Daoy (cell line): ENCODE data around the gene MORN1. TPM values are rescaled to one million over a fixed set of nuclear protein-coding genes. Genes with fewer than 3 reads are reported as not detected.

Source experiments
- DNase-seq: peaks from one replicate; pipeline ENCODE4 v3.0.0-alpha.2; 2015; ENCODE audit warnings: low read depth
- total RNA-seq: library from RNA; depleted of rRNA; stranded (reverse); fragments of >200 nt; shearing (Covaris generic); gene quantifications from 2 replicates; pipeline ENCODE4 v1.2.3, GENCODE V29; 2014

Gene MORN1
- total RNA-seq, 1 experiment from 2014 or later, result 15.1 TPM

DNA sequence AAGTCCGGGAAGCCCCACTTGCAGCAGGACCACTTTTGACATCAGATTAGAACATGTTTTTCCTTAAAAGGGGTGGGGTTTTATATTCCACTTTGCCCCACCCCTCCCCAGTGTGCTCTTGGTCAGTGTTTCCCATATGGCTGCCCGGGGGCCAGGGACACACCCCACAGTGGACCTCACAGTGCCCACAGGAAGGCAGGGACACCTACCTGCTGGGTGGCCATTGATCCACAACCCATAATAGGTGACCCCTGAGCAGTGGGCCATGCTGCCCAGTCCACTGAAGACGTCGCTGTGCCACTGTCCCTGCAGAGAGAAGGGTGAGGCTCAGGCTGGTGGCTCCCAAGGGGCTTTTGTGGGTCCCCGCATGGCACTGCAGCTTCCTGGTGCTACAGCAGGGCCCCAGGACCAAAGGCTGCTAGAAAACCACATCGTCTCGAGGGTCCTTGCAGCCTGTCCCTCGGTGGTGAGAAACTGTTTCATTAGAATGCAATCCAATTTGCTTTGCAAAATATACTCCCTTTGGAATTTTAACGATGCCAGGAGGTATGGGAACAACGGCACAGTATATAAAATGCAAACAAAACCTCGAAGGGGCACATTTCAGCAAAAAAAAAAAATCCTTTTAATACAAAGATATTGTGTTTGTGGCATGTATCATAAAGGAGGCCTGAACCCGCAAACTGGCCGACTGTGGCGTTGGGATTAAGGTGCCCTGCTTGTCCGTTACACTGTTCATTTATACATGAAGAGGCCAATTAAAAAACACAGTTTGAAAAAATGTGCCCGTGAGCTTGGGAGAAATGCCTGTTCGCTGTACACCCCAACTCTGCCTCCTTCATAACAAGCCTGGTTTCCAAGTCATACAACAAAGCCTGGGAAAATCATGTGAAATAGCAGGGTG, 16.9 kb downstream of the MORN1 start:
- DNase-seq, result no peak

DNA sequence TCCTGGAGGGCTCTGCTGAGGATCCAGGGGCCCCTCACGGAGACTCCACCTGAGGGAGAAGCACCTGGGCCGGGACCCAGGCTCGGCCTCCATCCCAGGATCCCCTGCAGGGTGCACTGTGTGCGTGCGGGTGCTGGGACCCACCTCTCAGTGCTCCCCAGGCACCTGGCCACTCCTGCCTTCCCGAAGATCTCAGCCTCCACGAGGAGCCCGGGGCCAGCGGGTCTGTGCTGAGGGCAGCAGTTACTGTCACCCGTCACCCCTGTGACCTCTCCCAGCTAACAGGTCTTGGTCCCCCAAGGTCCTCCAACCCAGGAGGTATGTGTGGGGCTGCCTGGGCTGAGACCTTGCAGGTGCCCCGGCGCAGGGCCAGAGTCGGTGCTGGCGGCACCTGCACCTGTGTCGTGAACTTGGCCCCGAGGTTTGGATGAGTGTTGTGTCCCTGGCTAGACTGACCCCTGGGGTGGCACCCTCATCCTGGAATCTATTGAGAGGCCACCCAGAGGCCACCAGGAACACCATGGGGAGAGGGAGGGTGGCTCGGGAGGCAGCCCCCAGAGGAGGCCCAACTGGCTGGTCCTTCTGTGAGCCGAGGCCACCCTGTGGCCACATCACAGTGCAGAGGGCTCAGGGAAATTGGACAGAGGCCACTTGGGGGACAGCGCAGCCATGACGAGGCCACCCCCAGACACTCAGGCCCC, 17.7 kb downstream of the MORN1 start:
- DNase-seq, result no peak

DNA sequence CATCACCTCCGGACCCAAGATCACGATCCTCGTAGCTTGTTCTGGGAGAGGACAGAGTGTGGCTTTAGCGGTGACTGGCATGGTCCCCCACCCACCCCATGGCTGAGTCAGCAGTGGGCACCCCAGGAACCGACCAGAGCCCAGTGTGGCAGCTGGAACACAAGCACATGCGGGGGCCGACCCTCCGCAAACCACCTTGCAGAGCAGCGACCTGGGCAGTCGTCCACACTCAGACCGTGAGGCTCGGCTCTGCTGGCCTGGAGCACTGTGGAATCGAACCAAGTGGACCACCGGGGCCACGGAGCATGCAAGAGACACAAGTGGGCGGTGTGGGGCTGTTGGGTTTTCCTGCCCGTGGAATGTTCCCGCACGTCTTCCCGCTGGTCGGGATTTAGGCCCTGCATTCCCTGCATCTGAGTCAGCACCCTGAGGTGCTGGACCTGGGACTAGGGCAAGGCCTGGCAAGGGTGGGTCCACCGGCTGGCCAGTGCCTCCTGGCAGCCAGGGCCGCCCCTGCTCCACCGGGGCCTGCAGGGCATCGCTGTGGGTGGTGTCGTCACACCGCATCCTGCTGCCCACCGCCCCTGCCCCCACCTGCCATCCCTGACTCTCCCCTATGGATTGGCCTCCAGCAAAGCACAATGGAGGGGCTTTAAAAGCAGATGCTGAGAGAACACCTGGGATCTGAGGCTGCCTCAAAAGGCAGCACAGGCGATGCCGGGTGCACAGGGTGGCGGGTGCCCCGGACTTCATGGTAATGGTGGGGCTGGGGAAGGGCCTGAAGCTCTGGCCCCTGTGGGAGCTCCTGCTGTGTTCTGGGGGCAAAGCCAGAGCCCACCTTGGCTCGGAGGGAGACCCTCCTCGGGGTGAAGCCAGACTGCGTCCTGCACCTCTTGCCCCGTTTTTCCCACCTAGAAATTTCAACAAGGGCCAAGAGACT, 18.5 kb downstream of the MORN1 start:
- no peak for DNase-seq

DNA sequence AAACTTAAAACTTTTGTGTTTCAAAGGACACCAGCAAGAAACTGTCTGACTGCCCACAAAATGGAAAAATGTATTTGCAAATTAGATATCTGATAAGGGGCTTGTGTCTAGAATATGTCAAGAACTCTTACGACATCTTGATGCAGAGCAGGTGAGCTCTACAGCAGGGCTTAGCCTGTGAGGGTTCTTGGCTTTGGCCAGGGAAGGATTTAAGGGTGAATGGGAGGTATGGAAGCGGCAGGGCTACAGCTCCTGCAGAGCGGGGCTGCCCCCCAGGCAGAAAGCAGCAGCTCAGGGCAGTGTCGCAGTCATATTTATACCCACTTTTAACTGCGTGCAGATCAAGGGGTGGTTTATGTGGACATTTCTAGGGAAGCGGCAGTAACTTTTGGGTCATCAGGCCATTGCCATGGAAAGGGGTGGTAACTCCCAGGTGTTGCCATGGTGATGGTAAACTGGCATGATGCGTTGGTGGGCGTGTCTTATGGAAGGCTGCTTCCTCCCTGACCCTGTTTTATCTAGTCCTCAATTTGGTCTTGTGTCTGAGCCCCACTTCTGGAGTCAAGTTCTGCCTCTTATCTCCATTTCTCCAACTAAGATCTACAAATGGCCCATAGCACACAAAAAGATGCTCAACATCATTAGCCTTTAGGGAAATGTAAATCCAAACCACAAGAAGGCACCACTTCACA, 23.2 kb downstream of the MORN1 start:
- DNase-seq, result no peak

DNA sequence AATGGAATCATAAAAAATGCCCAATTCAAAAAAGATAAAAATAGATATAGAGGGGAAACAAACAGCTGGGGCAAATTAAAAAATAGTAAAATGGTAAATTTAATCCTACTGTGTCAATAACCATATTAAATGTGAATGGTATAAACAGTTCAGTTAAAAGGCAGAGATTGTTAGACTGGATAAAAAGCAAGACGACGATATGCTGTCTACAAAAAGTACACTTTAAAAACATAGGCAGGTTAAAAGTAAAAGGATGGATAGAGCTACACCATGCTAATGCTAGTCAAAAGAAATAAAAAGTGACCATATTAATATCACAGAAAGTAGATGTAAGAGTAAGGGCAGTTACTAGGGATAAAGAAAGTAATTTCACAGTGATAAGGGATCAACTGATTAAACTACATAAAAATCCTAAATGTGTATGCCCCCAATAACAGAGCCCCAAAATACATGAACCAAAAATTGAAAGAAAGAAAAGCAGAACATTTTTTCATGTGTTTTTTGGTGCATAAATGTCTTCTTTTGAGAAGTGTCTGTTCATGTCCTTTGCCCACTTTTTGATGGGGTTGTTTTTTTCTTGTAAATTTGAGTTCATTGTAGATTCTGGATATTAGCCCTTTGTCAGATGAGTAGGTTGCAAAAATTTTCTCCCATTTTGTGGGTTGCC, 27.4 kb downstream of the MORN1 start:
- no peak for DNase-seq

DNA sequence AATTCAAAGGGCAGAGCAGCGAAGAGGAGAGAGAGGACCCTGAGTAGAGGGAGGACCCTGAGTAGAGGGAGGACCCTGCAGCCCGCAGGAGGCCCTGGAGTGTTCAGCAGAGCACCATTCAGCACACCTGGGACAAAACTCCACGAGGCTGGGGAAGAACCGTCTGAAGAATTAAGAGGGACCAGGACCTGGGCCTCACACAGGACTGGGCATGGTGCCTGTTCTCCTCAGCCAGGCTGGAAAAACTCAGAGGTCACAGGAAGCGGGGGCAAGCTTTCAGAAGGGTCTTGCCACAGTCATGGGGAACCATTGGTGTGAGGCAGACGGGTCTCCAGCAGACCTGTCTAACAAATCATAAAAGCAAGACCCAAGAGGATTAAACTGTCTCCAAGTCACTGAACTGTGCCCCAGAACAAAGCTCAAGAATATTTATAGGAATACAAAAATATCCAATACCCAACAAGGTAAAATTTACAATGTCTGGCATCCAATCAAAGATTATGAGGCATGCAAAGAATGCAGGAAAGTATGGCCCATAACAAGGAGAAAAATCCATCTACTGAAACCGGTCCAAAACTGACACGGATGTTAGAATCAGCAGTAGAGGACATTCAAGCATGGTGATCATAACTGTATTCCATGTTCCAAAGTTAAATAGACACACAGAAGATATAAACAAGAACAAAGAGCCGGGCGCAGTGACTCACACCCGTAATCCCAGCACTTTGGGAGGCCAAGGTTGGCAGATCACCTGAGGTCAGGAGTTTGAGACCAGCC, 30.6 kb downstream of the MORN1 start:
- DNase-seq, result no peak

DNA sequence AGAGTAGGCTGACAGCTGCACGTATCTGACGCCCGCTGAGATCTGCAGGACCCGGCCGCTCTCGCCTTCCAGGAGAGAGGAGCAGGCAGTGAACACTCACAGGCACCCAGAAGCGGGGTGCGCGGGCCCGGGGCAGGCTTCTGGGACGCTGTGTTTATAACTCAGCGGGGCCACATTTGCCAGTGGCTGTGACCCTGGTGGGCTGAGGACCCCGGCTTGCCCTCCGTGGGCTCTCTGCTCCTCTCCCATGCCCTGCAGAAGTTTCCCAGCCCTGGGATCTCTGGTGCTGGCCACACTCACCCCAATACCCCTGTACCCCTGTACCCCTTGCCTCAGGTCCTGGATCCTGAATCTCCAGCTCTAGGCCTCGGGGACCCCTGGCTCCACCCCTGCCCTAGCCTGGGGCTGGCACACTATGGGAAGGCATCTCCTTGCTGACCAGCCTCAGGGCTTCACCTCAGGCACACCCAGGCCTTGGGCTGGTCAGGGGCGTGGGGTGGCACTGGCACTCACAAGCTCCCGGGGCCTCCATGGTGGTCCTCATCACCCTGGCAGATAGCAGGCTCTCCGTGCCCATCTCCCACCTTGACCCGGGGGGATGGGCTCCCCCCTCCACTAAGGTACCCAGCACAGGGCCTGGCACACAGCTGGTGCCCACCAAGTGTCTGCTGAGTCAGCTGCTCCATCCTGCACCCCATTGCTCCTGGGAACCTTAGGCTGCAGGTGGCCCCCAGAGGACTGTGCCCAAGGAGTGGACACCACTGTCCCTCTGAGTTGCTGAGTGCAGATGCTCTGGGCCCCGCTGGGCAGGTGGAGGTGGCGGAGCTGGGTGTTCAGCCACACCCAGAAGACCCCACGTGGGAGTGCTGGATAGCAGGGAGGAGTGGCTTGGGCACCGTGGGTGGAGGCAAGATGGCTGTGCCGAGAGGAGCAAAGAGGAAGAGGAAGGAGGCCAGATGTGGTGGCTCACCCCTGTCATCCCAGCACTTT, 32.4 kb downstream of the MORN1 start:
- DNase-seq, result no peak

DNA sequence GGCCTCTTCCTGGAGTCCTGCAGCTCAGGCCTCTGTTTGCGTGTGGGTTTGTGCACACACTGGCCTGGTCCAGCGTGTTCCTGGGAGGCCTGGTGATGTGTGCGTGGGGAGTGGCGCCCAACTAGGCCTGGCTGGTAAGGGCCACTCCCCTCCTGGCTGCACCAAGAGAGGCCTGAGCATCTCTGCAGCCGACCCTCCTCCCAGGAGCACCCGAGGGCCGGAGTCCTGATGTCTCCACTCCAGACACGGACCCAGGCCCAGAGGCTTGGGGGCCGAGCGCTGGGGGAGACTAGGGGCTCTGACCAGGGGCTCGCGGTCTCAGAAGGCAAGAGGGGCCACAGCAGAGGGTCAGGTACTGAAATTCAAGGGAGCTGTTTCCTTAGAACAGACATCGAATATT, 33.3 kb downstream of the MORN1 start:
- no peak for DNase-seq

DNA sequence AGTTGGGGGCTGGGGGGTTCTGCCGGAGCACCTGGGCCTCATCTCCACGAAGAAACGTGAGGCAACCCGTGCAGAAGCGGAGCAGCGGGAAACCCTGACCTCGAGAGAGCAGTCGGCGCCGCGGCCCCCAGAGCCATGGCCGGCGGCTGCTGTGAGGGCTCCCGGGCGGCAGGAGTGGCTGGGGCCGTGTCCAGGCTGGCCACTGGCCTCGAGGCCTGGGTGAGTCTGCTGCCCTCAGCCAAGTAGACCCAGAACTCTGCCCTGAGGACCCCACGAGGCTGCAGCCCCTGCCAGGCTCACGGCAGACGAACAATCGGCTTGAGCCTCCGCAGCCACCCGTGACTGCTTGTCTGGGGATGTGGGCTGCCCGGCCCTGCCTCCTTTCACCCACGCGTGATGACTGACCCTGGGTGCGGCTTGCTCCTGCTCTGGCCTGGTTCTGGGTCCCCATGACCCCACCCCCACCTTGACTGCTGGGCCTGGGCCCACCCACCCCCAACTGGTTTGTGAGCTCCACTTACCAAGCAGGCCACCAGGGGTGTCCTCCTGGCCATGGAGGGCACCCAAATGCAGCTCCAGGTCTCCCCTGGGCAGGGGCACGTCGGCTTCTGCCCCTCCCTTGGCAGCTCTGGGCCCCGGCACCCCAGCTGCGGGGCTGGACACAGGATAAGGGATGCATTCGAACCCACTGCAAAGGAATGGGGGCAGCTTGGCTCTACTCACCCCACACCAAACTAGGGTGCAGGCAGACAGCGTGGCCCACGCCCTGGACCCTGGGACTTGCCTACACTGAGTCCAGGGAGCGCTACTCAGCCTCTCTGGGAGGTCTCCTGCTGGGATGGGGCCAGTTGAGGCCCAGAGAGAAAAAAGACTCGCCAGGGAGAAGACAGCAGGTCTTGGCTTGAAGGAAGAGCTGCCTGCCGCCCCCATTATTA, 34.2 kb downstream of the MORN1 start:
- DNase-seq, result no peak

DNA sequence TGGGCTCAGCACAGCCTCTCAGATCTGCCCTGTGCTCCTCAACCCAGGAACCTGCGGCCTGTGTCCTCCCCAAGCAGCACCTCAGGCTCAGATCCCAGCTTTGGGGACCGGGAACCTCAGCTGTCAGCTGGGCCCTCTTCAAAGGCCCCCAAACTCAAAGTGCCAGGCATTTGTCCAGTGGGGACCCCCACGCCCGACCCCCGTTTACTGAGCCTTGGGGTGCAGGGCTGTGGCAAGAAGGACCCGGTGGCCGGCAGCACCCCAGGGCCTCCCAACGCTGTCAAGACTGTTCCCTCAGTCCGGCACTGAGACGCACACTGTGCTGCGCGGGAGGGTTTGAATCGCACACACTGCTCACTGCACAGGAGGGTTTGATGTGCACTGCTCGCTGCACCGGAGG, 35.0 kb downstream of the MORN1 start:
- no peak for DNase-seq

DNA sequence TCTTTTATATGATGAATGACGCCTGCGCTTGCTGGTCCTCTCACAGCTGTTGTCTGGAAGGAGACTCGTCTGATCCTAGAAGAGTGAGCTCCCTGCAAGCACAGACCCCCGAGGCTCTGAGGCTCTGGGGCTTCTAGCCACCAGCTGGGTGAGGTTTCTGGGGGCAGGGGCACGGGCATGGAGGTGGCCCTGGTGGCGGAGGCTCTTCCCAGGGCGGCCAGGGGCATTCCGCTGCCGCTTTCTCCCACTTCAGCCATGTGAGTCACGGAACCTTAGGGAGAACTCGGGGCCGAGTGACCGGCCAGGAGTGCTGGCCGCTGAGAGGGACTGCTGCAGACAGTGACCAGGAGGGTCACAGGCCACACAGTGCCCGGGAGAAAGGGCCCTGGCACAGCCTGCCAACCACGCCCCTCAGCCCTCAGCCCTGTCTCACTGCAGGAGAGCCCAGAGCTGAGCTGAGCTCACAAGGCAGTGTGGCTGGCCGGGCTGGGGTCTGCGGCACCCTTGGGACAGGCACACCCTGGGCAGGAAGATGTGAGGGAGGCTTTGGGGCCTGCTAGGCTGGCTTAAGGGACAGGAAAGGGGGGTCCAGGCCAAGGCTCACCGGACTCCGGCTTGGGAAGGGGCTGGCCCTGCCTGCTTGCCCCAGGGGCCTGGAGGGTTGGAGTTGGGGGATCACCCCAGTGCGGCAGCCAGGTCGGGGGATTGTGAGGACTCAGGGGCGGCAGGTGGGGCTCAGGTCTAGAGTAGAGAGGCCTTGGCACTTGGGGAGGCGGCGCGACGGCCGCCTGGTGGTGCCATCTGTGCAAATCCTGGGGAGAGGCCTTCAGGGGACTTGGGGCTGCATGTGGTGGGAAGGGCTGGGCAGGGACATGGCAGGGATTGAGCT, 35.7 kb downstream of the MORN1 start:
- DNase-seq, result no peak

DNA sequence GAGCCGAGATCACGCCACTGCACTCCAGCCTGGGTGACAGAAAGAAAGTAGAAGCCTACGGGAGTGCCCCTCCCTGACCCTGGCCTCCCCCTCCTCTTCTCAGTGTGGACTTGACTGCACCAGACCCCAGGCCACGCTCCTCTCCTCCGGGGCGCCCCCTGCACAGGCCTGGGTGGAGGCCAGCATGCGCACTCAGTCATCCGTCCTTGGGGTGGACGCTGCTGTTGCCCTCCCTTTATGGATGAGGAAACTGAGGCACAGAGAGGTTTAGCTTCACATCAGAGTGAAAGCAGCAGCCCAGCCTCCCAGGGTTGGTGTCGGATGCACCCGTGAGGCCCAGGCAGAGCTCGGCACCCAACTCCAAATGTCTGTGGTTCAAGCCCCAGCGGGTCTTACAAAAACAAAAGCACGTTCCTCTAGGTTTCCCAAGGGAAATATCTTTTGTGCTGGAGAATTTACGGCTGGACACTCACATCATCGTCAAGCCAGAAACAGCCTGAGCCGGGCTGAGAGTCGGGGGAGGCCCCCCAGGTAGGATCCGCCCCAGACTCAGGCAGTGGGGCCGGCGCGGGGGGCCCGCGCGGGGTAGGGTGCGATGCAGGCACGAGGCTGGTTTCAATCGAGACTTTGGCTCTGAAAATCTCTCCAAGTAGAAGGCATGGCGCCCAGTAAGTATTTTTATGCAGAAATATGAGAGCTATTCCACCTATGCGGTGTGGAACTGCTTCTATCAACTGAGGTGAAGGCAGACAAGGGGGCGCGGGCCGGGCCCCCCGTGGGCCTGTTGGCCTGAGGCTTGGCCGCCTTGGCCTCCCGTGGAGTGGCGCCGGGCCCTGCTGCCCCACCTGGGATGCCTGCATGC, 36.6 kb downstream of the MORN1 start:
- no peak for DNase-seq

DNA sequence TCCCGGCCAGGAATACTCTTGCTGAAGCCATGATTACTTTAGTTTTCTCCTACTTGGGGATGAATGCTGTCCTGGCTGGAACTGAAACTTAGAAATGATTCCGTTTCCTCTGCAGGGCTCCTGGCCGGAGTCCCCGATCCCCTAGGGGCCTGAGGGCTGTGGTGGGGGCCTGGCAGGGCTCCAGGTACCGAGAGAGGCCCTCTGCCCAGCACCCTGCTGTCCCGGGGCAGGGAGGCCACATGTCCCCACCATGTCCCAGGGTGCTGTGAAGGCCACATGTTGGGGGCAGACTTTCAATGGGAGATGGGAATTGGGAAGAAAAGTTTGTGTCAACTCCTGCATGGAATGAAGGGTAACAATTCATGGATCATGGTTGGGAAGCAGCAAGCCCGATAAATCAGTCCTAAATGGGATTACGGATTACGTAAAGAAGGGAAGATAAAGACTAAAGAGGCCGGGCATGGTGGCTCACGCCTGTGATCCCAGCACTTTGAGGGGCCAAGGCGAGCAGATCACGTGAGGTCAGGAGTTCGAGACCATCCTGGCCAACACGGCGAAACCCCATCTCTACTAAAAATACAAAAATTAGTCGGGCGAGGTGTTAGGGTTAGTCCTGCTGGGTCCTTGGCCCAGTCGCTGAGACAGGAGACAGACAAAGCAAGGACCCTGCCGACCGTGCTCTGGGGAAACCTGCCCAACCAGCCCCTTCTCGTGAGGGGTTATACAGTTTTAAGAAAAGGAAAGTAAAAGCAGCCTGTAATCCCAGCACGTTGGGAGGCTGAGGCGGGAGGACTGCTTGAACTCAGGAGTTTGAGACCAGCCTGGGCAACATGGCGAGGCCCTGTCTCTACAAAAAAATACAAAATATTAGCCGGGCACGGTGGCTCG, 37.6 kb downstream of the MORN1 start:
- no peak for DNase-seq

DNA sequence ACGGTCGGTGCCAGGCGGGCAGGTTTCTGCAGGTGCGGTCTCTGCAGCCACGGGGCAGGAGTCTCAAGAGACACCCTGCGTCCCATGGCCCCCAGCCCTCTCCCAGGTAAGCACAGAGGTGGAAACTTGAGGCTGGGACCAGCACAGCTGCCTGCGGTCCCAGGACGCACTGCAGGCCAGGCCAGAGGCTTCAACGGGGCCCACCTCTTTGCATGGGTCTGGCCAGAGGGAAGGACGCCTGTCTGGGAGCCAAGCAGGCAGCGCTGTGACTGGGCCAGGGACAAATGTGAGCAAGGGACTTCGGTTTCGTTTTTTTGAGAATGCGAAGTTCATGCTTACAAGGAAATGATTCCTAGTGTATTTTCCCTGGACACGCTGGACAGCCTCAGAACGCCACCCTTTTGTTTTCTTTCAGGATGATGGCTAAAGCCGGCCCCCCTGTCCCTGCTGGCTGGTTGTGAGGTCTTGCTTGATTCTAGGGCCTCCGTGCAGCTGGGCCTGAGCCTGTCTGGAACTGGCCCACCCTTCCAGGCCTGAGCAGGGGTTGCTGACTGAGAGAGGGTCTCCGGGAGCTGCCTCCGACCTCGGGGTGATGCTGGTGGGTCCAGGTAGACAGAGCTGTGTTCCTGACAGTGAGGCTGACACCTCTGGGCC, 38.3 kb downstream of the MORN1 start:
- DNase-seq, result no peak
